GM12875 (cell line): ENCODE data around the gene ITPR1.

ENCODE experiments used
- H3K4me3 ChIP-seq: one replicate; pipeline ENCODE4 v1.5.1; 2011; ENCODE audit warnings: low read depth, low read length, control low read depth
- CTCF ChIP-seq: IDR thresholded peaks from 2 replicates; pipeline ENCODE4 v1.5.1; 2011; ENCODE audit warnings: low read depth, mild to moderate bottlenecking, control low read depth, inconsistent platforms, low read length, moderate library complexity, borderline replicate concordance; ENCODE audit not compliant: insufficient read depth

ITPR1 gene

GRCh38 chr3:4722103-4722502, 229.0 kb downstream of the ITPR1 start:
- H3K4me3 ChIP-seq: no peak overlapping the region
- peak; percentile 30; the same call in 1 of the 2 replicates for TF ChIP-seq CTCF

- no peak for TF ChIP-seq CTCF
- no peak overlapping the region for H3K4me3 ChIP-seq
Measured at GRCh38 chr3:4724051-4724629, 231.0 kb downstream of the ITPR1 start.

DNA sequence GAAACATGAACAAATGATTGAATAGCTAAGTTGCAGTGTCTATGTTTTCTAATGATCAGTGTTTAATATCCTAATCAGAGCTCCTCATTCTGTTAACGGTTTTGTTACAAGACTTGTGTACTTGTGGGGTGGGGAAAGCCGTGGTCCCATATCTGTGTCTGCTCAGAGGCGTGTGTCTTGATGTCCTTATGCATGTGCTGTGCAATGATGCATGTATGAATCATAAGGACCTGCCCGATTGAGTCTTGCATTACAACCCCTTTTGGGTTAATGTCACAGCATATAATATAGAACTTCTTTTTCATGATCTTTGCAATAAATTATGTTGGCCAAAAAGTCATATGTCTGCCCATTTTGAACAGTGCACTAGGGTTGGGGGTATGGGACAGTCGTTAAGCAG, 233.4 kb downstream of the ITPR1 start:
- TF ChIP-seq CTCF: no peak
- no peak overlapping the region for H3K4me3 ChIP-seq

GRCh38 chr3:4729061-4729973, 236.2 kb downstream of the ITPR1 start:
- no peak overlapping the region for H3K4me3 ChIP-seq
- TF ChIP-seq CTCF: no peak

DNA sequence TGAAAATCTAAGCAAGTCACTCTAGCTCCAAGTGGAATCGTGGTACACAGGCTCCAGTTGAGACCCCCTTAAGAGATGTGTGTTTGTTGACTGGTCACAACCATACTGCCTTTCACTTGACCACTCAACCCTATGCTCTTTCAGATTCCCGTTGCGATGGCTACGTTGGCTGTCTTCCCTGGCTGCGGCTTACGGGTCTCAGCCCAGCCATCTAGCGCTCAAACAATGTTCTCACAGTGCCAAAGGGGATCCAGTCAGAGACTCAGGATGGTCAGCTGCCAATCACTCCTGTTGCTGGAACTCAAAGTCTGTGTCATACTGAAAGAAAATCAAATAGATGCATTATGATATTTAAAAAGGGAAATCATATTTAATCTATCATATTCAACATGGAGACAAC, 237.6 kb downstream of the ITPR1 start:
- no peak for TF ChIP-seq CTCF
- H3K4me3 ChIP-seq: no peak overlapping the region

DNA sequence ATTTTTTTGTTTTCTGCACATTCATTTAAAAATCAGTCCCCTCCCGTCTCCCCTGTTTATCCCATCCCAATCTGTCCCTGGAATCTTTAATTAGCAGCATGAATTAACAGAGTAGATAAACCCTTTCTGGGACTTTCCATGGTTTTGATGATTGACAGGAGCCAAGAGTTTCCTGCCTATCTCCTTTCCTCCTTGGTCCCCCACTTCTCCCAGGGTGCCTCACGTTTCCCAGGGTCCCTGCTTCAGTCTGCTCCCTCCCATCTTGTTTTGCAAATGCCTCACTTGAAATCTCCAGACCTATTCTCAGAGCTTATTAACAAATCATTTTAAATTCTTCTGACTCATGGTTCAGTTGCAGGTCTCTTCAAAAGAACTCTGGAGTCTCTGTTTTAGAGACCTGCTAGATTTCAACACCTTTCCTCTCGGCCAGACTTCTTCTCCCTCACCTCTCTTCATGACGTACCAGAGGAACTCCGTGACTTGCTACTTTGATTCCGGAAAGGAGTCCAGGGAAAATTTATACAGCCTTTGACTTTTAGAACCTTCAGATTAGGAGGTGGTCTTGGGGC, 238.5 kb downstream of the ITPR1 start:
- TF ChIP-seq CTCF: no peak

More for the DNA sequence above, 238.5 kb downstream of the ITPR1 start:
- H3K4me3 ChIP-seq: no peak overlapping the region
